Fibroblast of the aortic adventitia (primary cell): ENCODE data around the gene SMO. TPM values are rescaled to one million over a fixed set of nuclear protein-coding genes. Genes with fewer than 3 reads are reported as not detected.

Experiments
- DNase-seq: peaks from one replicate; pipeline ENCODE4 v3.0.0-alpha.2; 2010; ENCODE audit warnings: low read depth
- H3K4me3 ChIP-seq: 2 replicates; pipeline ENCODE4 v1.5.1; 2011; ENCODE audit warnings: low read depth, mild to moderate bottlenecking, control low read depth, low read length, moderate library complexity
- CTCF ChIP-seq: IDR thresholded peaks from 2 replicates; pipeline ENCODE4 v1.5.1; 2011; ENCODE audit warnings: mild to moderate bottlenecking, low read length, control low read depth, inconsistent platforms; ENCODE audit not compliant: insufficient read depth
- total RNA-seq: library from RNA; depleted of rRNA; stranded (reverse); fragments of >200 nt; gene quantifications from 2 replicates; pipeline ENCODE4 v1.2.3, GENCODE V29; 2012; ENCODE audit warnings: low replicate concordance

The SMO gene
- total RNA-seq, 1 donor, result 4.2 TPM

- TF ChIP-seq CTCF, result no peak
- DNase-seq, result no peak
- no peak overlapping the region for H3K4me3 ChIP-seq
These were observed 38.9 kb upstream of the SMO start for GRCh38 chr7:129149511-129149910.

GRCh38 chr7:129150199-129150996, 38.0 kb upstream of the SMO start:
- TF ChIP-seq CTCF, result no peak
- DNase-seq, result no peak
- H3K4me3 ChIP-seq, result no peak overlapping the region

- no peak for TF ChIP-seq CTCF
- no peak for DNase-seq
- no peak overlapping the region for H3K4me3 ChIP-seq
These were observed 30.8 kb upstream of the SMO start for GRCh38 chr7:129157651-129158050.

- no peak overlapping the region for H3K4me3 ChIP-seq
- no peak for DNase-seq
- TF ChIP-seq CTCF, result no peak
These were observed 28.9 kb upstream of the SMO start for GRCh38 chr7:129159539-129159938.

- no peak overlapping the region for H3K4me3 ChIP-seq
- no peak for TF ChIP-seq CTCF
- no peak for DNase-seq
These were observed 28.1 kb upstream of the SMO start for GRCh38 chr7:129160161-129160905.

- DNase-seq, result no peak
- no peak for TF ChIP-seq CTCF
- no peak overlapping the region for H3K4me3 ChIP-seq
These were observed 26.8 kb upstream of the SMO start for GRCh38 chr7:129161524-129162225.
